PFSK-1 (cell line): ENCODE data around the gene TNFSF8.
A peak's percentile ranks its signal among the peaks of the same experiment; 100 is the strongest.

Experiments used
- FOXP2 ChIP-seq: optimal IDR thresholded peaks from 2 replicates; pipeline ENCODE3; 2011; ENCODE audit warnings: borderline replicate concordance, control low read depth, inconsistent platforms; ENCODE audit not compliant: insufficient read depth; ENCODE audit errors: extremely low read length, extremely low read depth
- POLR2AphosphoS5 ChIP-seq: IDR thresholded peaks from 2 replicates; pipeline ENCODE4 v1.6.1; 2012; ENCODE audit warnings: low read depth, mild to moderate bottlenecking, control low read depth, low read length, moderate library complexity
- REST ChIP-seq, 2 experiments: IDR thresholded peaks; 2 replicates each; pipeline versions ENCODE4 v1.6.1 to v1.8.0; 2011 to 2012; ENCODE audit warnings: low read depth in 2 of 2, low read length in 2 of 2, control low read depth in 1 of 2, inconsistent platforms in 1 of 2, mild to moderate bottlenecking in 1 of 2, moderate library complexity in 1 of 2; ENCODE audit not compliant: insufficient read depth in 1 of 2
- SIN3A ChIP-seq: IDR thresholded peaks from 2 replicates; pipeline ENCODE4 v1.6.1; 2012; ENCODE audit warnings: mild to moderate bottlenecking, low read length, moderate library complexity, borderline replicate concordance; ENCODE audit not compliant: insufficient read depth
- TAF1 ChIP-seq: IDR thresholded peaks from 2 replicates; pipeline ENCODE4 v1.6.1; 2012; ENCODE audit warnings: low read length, control low read depth, borderline replicate concordance; ENCODE audit not compliant: insufficient read depth

TNFSF8 gene

GRCh38 chr9:114894206-114894605 lies 36.2 kb downstream of the TNFSF8 start:
- TF ChIP-seq REST (IDR thresholded peaks at IDR 0.05; ENCODE audit: insufficient read depth in 1 of 2, low read depth in 2 of 2, low read length in 2 of 2): no peak
- TF ChIP-seq SIN3A: peak; percentile 25; the same call in 1 of the 2 replicates
- no peak for TF ChIP-seq TAF1
- TF ChIP-seq FOXP2: no peak

- TF ChIP-seq FOXP2 (no peak), SIN3A (peak; percentile 63; the same call in 1 of the 2 replicates), REST (IDR thresholded peaks at IDR 0.05; ENCODE audit: insufficient read depth in 1 of 2, low read depth in 2 of 2, low read length in 2 of 2) (0 out of 4 replicates have a peak, but pooled peaks of 1 of the 2 experiments have one; percentile 19)
Observed at GRCh38 chr9:114893221-114894010, 37.0 kb downstream of the TNFSF8 start.

GRCh38 chr9:114889802-114890224 lies 40.6 kb downstream of the TNFSF8 start:
- TF ChIP-seq SIN3A: no peak
- no peak for TF ChIP-seq POLR2AphosphoS5
- no peak for TF ChIP-seq REST (IDR thresholded peaks at IDR 0.05; ENCODE audit: insufficient read depth in 1 of 2, low read depth in 2 of 2, low read length in 2 of 2)
- TF ChIP-seq FOXP2: no peak
- no peak for TF ChIP-seq TAF1

- no peak for TF ChIP-seq FOXP2
- TF ChIP-seq REST (IDR thresholded peaks at IDR 0.05; ENCODE audit: insufficient read depth in 1 of 2, low read depth in 2 of 2, low read length in 2 of 2): no peak
- no peak for TF ChIP-seq SIN3A
- TF ChIP-seq POLR2AphosphoS5: no peak
- TF ChIP-seq TAF1: no peak
Observed at GRCh38 chr9:114888607-114889006, 41.8 kb downstream of the TNFSF8 start.

- TF ChIP-seq TAF1 (no peak), POLR2AphosphoS5 (no peak), REST (IDR thresholded peaks at IDR 0.05; ENCODE audit: insufficient read depth in 1 of 2, low read depth in 2 of 2, low read length in 2 of 2) (no peak), FOXP2 (no peak), SIN3A (no peak)
Observed at GRCh38 chr9:114887963-114888362, 42.4 kb downstream of the TNFSF8 start.
